NCI-H1048 (cell line): ENCODE measurements around the gene SPINK6.

ENCODE experiments used
- DNase-seq: peaks from one replicate; lab custom pipeline; 2025; lab: John Stamatoyannopoulos, UW

The SPINK6 gene

GRCh38 chr5:148224117-148224742, 21.4 kb downstream of the SPINK6 start:
- DNase-seq: no peak

GRCh38 chr5:148228392-148228984, 25.6 kb downstream of the SPINK6 start:
- DNase-seq: no peak

GRCh38 chr5:148229840-148230239, 27.0 kb downstream of the SPINK6 start:
- no peak for DNase-seq

- no peak for DNase-seq
Measured at GRCh38 chr5:148230240-148230639, 27.4 kb downstream of the SPINK6 start.

GRCh38 chr5:148237785-148238417, 35.1 kb downstream of the SPINK6 start:
- no peak for DNase-seq

GRCh38 chr5:148238418-148238794, 35.6 kb downstream of the SPINK6 start, which contains the start of gene MARCOL:
Gene MARCOL, plus strand, starts transcription at chr5:148238525. Its CDS starts 73 bp downstream, at chr5:148238598.
- DNase-seq: no peak

GRCh38 chr5:148248894-148249293, 46.1 kb downstream of the SPINK6 start:
- DNase-seq: no peak

GRCh38 chr5:148255456-148255855, 52.6 kb downstream of the SPINK6 start:
- DNase-seq: no peak

GRCh38 chr5:148259288-148259687, 56.4 kb downstream of the SPINK6 start:
- no peak for DNase-seq

- no peak for DNase-seq
Measured at GRCh38 chr5:148261221-148261620, 58.4 kb downstream of the SPINK6 start.
